Measurements from ENCODE around the gene IL25.

The IL25 gene

DNA sequence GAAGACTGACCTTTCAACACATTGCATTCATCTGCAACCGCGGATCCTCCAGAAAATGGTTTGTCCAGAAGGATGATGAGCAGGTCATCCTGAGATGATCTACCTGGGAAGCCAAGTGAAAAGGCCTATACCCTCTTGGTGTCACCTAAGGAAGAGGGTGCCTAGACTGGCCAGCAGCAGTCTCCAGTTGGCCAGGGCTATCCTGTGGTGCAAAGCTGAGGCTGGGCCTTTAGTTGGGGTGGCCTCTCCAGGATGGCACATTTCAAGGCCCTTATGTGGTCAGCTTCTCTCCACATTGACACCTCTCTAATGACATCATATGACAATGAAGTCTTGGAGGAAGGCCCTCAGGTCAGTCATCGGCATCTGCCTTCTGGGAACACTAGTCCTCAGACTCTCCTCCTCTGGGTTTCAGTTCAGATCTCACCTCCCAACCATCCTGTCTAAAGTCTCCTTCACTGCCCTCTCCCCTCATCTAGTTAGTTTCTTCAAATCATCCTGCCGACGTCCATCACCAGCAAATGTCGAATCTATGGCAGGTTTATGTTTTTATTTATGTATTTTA is 16.7 kb upstream of the IL25 start:
- Histone ChIP-seq H3K36me3 (ENCODE audit: control insufficient read depth, insufficient read depth, low read length) (peaks cover 38% of the 10 kb centered on the region), H3K4me3 (ENCODE audit: low read depth, low read length) (no peak overlapping the region), H3K27me3 (ENCODE audit: control insufficient read depth, insufficient read depth, low read length) (peaks cover 23% of the 10 kb centered on the region), H3K9me3 (ENCODE audit: control insufficient read depth, insufficient read depth, low read length) (no peaks in the 10 kb centered on the region), H3K27ac (ENCODE audit: low read depth, low read length) (no peak overlapping the region), H3K9ac (ENCODE audit: low read depth, low read length) (no peak overlapping the region), H3K4me1 (ENCODE audit: control insufficient read depth, insufficient read depth, low read length) (no peaks in the 10 kb centered on the region)

DNA sequence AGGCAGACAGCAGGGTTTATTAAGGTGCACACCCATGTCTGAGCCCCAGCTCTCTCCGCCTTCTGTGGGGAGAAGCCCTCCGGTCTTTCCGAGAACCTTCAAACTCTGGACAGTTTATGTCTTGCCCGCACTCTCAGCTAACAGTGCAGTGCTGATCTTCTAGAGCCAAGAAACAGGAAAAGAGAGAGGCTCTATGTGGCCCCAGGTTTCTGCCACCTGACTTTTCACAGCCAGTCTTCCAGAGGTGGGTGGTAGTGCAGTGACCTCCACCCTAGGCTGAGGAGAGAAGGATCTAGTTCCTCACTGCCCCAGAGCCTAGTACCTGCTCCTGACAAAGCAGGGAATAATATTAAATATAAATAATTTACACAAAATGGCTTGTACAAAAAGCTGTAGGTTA is 15.9 kb upstream of the IL25 start:
- no peak overlapping the region for H3K9ac ChIP-seq (ENCODE audit: low read depth, low read length)
- no peaks in the 10 kb centered on the region for H3K4me1 ChIP-seq (ENCODE audit: control insufficient read depth, insufficient read depth, low read length)
- H3K27ac ChIP-seq (ENCODE audit: low read depth, low read length): no peak overlapping the region
- H3K27me3 ChIP-seq (ENCODE audit: control insufficient read depth, insufficient read depth, low read length): peaks cover 16% of the 10 kb centered on the region
- H3K4me3 ChIP-seq (ENCODE audit: low read depth, low read length): no peak overlapping the region
- H3K36me3 ChIP-seq (ENCODE audit: control insufficient read depth, insufficient read depth, low read length): peaks cover 41% of the 10 kb centered on the region
- H3K9me3 ChIP-seq (ENCODE audit: control insufficient read depth, insufficient read depth, low read length): no peaks in the 10 kb centered on the region

DNA sequence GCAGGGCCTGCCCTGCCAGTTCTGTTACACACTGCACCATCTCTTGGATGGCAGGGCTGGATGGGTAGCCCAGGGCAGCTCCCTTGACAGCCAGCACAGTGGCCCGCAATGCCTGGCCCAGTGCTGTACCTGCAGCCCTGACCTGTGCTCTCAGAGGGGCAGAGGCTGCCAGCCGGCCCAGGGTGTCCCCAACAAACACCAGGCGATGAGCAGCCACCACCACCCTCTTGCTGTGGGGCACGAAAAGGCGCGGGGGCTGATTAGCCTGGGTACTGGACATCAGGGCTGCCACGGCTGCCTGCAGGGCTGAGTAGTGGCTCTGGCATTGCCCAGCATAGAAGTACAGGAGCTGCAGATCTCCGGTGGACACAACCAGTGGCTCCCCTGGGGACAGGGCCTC is 15.3 kb upstream of the IL25 start:
- H3K27me3 ChIP-seq (ENCODE audit: control insufficient read depth, insufficient read depth, low read length): peaks cover 13% of the 10 kb centered on the region
- no peak overlapping the region for H3K27ac ChIP-seq (ENCODE audit: low read depth, low read length)
- no peaks in the 10 kb centered on the region for H3K4me1 ChIP-seq (ENCODE audit: control insufficient read depth, insufficient read depth, low read length)
- no peaks in the 10 kb centered on the region for H3K9me3 ChIP-seq (ENCODE audit: control insufficient read depth, insufficient read depth, low read length)
- H3K36me3 ChIP-seq (ENCODE audit: control insufficient read depth, insufficient read depth, low read length): peaks cover 44% of the 10 kb centered on the region
- H3K4me3 ChIP-seq (ENCODE audit: low read depth, low read length): no peak overlapping the region
- H3K9ac ChIP-seq (ENCODE audit: low read depth, low read length): no peak overlapping the region

DNA sequence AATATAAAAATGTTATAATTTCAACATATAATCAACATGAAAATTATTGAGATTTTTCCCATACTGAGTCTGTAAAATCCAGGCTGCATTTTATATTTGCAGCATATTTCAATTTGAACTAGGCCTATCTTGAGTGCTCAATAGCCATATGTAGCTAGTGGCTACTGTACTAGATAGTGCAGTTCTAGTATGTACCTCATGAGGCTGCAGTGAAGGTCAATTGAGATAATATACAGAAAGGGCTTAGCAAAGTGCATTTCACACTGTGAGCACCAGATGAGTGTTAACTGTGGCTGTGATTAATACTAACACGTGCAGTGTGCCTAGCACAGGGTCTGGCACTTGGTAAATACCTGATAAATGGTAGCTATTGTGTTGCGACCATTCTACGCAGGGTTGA is 14.6 kb upstream of the IL25 start:
- Histone ChIP-seq H3K9ac (ENCODE audit: low read depth, low read length) (no peak overlapping the region), H3K9me3 (ENCODE audit: control insufficient read depth, insufficient read depth, low read length) (no peaks in the 10 kb centered on the region), H3K27me3 (ENCODE audit: control insufficient read depth, insufficient read depth, low read length) (peaks cover 12% of the 10 kb centered on the region), H3K4me3 (ENCODE audit: low read depth, low read length) (no peak overlapping the region), H3K4me1 (ENCODE audit: control insufficient read depth, insufficient read depth, low read length) (peaks cover under 1% of the 10 kb centered on the region; the same call in 1 of the 2 replicates), H3K36me3 (ENCODE audit: control insufficient read depth, insufficient read depth, low read length) (peaks cover 44% of the 10 kb centered on the region), H3K27ac (ENCODE audit: low read depth, low read length) (no peak overlapping the region)

DNA sequence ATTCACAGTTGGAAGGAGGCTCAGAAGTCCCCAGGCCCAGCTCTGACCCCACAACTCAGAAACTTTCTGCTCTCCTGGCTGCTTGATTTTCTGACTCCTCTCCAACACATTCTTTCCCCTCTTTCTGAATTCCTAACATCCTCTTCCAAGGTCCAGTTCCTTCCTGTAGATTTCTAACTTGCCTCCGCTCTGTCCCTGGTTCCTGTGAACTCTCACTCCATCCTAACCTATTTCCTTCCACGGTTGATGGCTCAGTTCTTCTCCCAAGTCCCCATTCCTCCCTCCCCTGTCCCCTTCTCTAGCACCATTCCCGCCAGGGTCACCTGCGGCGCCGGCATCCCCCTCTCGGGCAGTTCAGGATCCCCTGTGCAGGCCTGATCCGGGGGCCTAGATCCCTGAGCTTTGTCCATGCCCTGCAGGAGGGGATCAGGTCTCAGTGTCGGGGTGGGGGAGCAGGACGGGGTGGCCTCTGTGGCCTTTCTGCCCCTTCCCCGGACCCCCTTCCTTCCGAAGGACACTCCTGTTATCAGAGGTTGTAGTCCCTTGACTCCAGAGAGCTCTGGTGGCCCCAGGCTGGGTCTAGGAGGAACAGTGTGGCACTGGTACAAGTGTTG is 13.9 kb upstream of the IL25 start:
- Histone ChIP-seq H3K9ac (ENCODE audit: low read depth, low read length) (no peak overlapping the region), H3K27me3 (ENCODE audit: control insufficient read depth, insufficient read depth, low read length) (peaks cover 6% of the 10 kb centered on the region), H3K27ac (ENCODE audit: low read depth, low read length) (no peak overlapping the region), H3K4me3 (ENCODE audit: low read depth, low read length) (no peak overlapping the region), H3K9me3 (ENCODE audit: control insufficient read depth, insufficient read depth, low read length) (no peaks in the 10 kb centered on the region), H3K4me1 (ENCODE audit: control insufficient read depth, insufficient read depth, low read length) (peaks cover 7% of the 10 kb centered on the region), H3K36me3 (ENCODE audit: control insufficient read depth, insufficient read depth, low read length) (peaks cover 44% of the 10 kb centered on the region)

DNA sequence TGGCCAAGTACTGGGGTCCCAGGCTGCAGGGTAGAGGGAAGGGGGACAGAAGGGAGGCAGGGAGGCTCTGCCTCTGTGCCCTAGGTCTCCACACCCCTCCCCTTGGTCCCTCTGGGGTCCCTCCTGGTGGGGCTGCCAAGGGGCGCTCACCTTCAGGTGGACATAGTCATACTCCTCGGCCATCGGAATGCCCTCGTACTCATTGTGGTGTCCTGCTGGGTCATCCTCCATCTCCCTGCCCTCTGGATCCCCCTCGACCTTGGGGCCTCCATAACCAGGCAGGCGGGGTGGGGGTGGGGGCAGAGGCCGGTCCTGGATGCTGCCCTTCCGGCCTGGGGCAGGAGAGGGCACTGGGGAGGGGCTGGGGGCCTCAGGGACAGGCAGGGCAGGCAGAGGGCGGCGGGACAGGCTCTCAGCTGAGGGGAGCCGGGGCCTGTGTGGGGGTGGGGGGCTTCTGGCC is 13.4 kb upstream of the IL25 start:
- H3K9me3 ChIP-seq (ENCODE audit: control insufficient read depth, insufficient read depth, low read length): no peaks in the 10 kb centered on the region
- peaks cover 47% of the 10 kb centered on the region for H3K36me3 ChIP-seq (ENCODE audit: control insufficient read depth, insufficient read depth, low read length)
- H3K27me3 ChIP-seq (ENCODE audit: control insufficient read depth, insufficient read depth, low read length): peaks cover under 1% of the 10 kb centered on the region; the same call in 1 of the 2 replicates
- H3K4me1 ChIP-seq (ENCODE audit: control insufficient read depth, insufficient read depth, low read length): peaks cover 12% of the 10 kb centered on the region
- H3K9ac ChIP-seq (ENCODE audit: low read depth, low read length): no peak overlapping the region
- H3K4me3 ChIP-seq (ENCODE audit: low read depth, low read length): no peak overlapping the region
- no peak overlapping the region for H3K27ac ChIP-seq (ENCODE audit: low read depth, low read length)

DNA sequence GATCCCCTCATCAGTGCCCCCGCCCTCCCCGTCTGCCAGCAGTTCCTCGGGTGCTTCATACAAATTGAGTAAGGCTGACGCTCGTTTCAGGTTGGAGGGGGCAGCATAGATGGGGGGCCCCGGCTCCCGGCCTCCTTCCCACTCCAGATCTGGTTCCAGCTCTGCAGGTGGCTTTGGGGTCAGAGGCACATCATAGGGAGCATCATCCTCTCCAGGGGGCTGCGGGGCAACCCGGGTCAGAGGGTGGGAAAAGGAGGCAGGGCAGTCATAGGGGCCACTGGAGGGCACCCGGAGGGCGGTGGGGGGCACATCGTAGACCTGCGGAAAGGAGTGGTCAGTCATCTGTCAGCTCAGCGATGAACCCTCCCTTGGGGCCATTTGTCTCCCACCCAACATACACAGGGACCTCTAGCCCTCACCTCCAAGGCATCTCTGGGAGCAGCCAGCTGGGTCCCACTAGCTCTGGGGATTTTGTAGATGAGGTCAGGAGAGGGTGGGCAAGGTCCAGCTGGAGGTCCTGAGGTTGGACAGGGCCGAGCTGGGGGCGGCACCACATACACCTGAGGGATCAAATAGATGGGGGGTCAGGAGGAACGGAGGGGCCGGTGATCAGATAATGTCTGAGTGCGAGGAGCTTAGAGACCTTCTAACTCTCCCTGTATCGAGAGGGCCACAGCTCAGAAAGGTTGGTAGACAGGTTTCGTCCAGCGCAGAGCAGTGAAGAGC is 12.7 kb upstream of the IL25 start:
- H3K9me3 ChIP-seq (ENCODE audit: control insufficient read depth, insufficient read depth, low read length): no peaks in the 10 kb centered on the region
- H3K4me1 ChIP-seq (ENCODE audit: control insufficient read depth, insufficient read depth, low read length): peaks cover 15% of the 10 kb centered on the region
- no peak overlapping the region for H3K9ac ChIP-seq (ENCODE audit: low read depth, low read length)
- no peak overlapping the region for H3K27ac ChIP-seq (ENCODE audit: low read depth, low read length)
- no peaks in the 10 kb centered on the region for H3K27me3 ChIP-seq (ENCODE audit: control insufficient read depth, insufficient read depth, low read length)
- H3K36me3 ChIP-seq (ENCODE audit: control insufficient read depth, insufficient read depth, low read length): peaks cover 47% of the 10 kb centered on the region
- no peak overlapping the region for H3K4me3 ChIP-seq (ENCODE audit: low read depth, low read length)

DNA sequence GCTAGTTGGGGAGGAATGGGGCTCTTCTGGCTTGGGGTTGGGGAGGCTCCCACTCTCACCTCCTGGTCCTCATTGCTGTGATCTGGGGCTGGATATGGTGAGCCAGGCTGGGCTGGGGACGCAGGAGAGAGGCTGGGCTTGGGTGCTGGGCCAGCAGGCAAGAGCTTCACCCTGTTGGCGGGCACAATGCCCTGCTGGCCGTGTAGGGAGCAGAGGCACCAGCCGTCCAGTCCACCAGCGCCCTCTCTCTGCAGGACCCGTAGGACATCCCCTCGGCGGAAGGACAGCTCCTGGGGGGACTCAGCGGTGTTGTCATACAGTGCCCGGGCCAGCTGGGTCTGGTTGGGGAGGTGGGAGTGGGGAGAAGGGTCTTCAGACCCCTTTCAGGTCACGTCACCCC is 12.1 kb upstream of the IL25 start:
- Histone ChIP-seq H3K9me3 (ENCODE audit: control insufficient read depth, insufficient read depth, low read length) (no peaks in the 10 kb centered on the region), H3K9ac (ENCODE audit: low read depth, low read length) (no peak overlapping the region), H3K4me1 (ENCODE audit: control insufficient read depth, insufficient read depth, low read length) (peaks cover 15% of the 10 kb centered on the region), H3K27me3 (ENCODE audit: control insufficient read depth, insufficient read depth, low read length) (no peaks in the 10 kb centered on the region), H3K4me3 (ENCODE audit: low read depth, low read length) (no peak overlapping the region), H3K36me3 (ENCODE audit: control insufficient read depth, insufficient read depth, low read length) (peaks cover 47% of the 10 kb centered on the region), H3K27ac (ENCODE audit: low read depth, low read length) (no peak overlapping the region)

DNA sequence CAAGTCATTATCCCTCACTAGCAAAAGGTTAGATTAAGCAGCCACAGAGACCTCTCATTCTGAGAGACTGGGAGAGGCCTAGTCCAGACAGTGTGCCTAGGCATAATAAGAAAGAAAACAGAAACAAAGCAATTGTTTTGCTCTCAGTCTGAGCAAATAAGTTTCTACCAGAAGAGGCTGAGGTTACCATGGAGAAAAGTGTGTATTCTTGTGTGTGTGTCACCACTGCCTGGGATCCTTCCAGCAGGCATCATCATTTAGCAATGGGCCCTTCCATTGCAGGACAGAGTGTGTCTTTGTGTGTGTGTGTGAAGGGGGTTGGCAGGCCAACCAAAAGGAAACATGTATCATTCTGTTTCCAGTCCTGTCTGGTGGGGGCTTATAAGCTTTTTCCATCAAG is 11.3 kb upstream of the IL25 start:
- Histone ChIP-seq H3K27me3 (ENCODE audit: control insufficient read depth, insufficient read depth, low read length) (no peaks in the 10 kb centered on the region), H3K4me1 (ENCODE audit: control insufficient read depth, insufficient read depth, low read length) (peaks cover 15% of the 10 kb centered on the region), H3K27ac (ENCODE audit: low read depth, low read length) (no peak overlapping the region), H3K4me3 (ENCODE audit: low read depth, low read length) (no peak overlapping the region), H3K9ac (ENCODE audit: low read depth, low read length) (no peak overlapping the region), H3K36me3 (ENCODE audit: control insufficient read depth, insufficient read depth, low read length) (peaks cover 45% of the 10 kb centered on the region), H3K9me3 (ENCODE audit: control insufficient read depth, insufficient read depth, low read length) (no peaks in the 10 kb centered on the region)

DNA sequence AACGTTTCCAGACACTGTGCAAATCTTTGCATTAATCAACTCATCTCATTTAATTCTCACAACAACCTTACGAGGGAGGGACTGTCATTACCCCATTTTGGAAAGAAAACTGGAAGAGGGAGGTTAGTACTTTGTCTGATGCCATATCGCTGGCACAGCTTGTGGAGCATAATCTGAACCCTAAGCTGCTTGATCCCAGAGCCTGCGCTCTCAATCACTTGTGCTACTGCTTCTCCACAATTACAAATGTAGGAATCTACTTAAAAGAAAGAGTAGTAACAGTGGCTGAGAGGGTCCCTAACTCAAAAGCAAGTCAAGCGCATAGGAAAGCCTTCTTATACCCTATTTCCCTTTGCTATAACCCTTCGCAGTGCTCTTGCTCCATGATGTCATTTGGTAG is 10.8 kb upstream of the IL25 start:
- no peak overlapping the region for H3K9ac ChIP-seq (ENCODE audit: low read depth, low read length)
- peaks cover 18% of the 10 kb centered on the region for H3K4me1 ChIP-seq (ENCODE audit: control insufficient read depth, insufficient read depth, low read length)
- peaks cover 41% of the 10 kb centered on the region for H3K36me3 ChIP-seq (ENCODE audit: control insufficient read depth, insufficient read depth, low read length)
- no peak overlapping the region for H3K4me3 ChIP-seq (ENCODE audit: low read depth, low read length)
- no peaks in the 10 kb centered on the region for H3K27me3 ChIP-seq (ENCODE audit: control insufficient read depth, insufficient read depth, low read length)
- no peak overlapping the region for H3K27ac ChIP-seq (ENCODE audit: low read depth, low read length)
- no peaks in the 10 kb centered on the region for H3K9me3 ChIP-seq (ENCODE audit: control insufficient read depth, insufficient read depth, low read length)

DNA sequence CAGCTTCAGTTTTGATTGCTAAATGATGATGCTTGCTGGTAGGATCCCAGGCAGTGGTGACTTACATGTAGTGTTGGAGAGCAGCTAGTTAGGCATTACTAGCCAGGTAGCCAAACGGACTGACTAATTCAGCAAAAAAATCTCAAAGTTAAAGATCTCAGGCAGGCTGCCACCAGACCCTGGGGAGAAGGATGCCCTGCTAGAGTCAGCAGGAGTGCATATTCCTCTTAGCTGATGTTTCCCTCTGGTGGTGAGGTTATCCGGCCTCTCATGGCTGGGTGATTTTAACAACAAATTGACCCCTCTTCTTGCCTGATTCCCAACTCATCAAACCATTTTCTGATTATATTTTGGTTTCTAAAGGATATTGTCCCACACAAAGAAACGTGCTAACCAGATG is 10.4 kb upstream of the IL25 start:
- no peak overlapping the region for H3K4me3 ChIP-seq (ENCODE audit: low read depth, low read length)
- H3K27ac ChIP-seq (ENCODE audit: low read depth, low read length): no peak overlapping the region
- peaks cover 37% of the 10 kb centered on the region for H3K36me3 ChIP-seq (ENCODE audit: control insufficient read depth, insufficient read depth, low read length)
- H3K27me3 ChIP-seq (ENCODE audit: control insufficient read depth, insufficient read depth, low read length): peaks cover 2% of the 10 kb centered on the region
- H3K9ac ChIP-seq (ENCODE audit: low read depth, low read length): no peak overlapping the region
- H3K4me1 ChIP-seq (ENCODE audit: control insufficient read depth, insufficient read depth, low read length): peaks cover 23% of the 10 kb centered on the region
- H3K9me3 ChIP-seq (ENCODE audit: control insufficient read depth, insufficient read depth, low read length): no peaks in the 10 kb centered on the region

Measured in HUES48 (cell line).